HepG2 (cell line): Measurements from ENCODE around the gene RPUSD2. TPM values are rescaled to one million over a fixed set of nuclear protein-coding genes. Genes with fewer than 3 reads are reported as not detected.

ENCODE experiments used
- ATAC-seq: fragments of 200-7000 bp; cut with Tn5 transposase; 3 replicates; pipeline ENCODE4 v1.9.1; 2020; ENCODE audit warnings: mild to moderate bottlenecking, moderate library complexity
- Bru-seq: library from RNA; stranded (reverse); fragments of 400-500 nt; gene quantifications from one replicate; lab custom pipeline; 2021; lab: Mats Ljungman, UMichigan
- BruChase-seq, 2 experiments: library from RNA; stranded (reverse); fragments of 400-500 nt; gene quantifications; one replicate each; lab custom pipeline; 2021; lab: Mats Ljungman, UMichigan
- BruUV-seq: library from RNA; stranded (reverse); fragments of 400-500 nt; replicated peaks from 2 replicates; lab custom pipeline; 2021; lab: Mats Ljungman, UMichigan
- CTCF ChIA-PET: fragments of 300-600 bp; formaldehyde crosslinking; extraction: SDS; loops from one replicate; lab custom pipeline; 2021; ENCODE audit warnings: low total read pairs, inconsistent platforms, low intra/inter-chr PET ratio; lab: Yijun Ruan, JAX
- POLR2A ChIA-PET: fragments of 350-600 bp; sonication (Branson Sonifier 250); formaldehyde crosslinking; loops from one replicate; lab custom pipeline; 2020; ENCODE audit warnings: antibody characterized with exemption, inconsistent platforms; lab: Yijun Ruan, JAX
- DNase-seq: peaks from one replicate; pipeline ENCODE4 v3.0.0-alpha.2; 2015; ENCODE audit warnings: low spot score
- FAIRE-seq: peaks from 3 replicates; lab custom pipeline; 2011; peaks lifted over from hg19 to GRCh38; lab: Jason Lieb, UNC
- H2AFZ ChIP-seq: one replicate; pipeline ENCODE4 v1.6.1; 2011; ENCODE audit warnings: low read length, inconsistent platforms
- H3K27ac ChIP-seq: fragments of 300-600 bp; 3 replicates; pipeline ENCODE4 v1.8.0; 2011; ENCODE audit warnings: mixed run types, mild to moderate bottlenecking, mixed read lengths, low read length, inconsistent platforms; ENCODE audit not compliant: insufficient read depth; ENCODE audit errors: extremely low read length
- H3K27me3 ChIP-seq, 2 experiments: fragments of 200-600 bp in 1 of 2; 2 replicates in 1 of 2; 3 replicates in 1 of 2; pipeline versions ENCODE4 v1.6.0 to v1.8.0; 2011; ENCODE audit warnings: low read length in 2 of 2, mild to moderate bottlenecking in 2 of 2, moderate library complexity in 2 of 2, inconsistent platforms in 1 of 2; ENCODE audit not compliant: insufficient read depth in 2 of 2, control insufficient read depth in 1 of 2
- H3K36me3 ChIP-seq, 2 experiments: fragments of 200-600 bp in 1 of 2; replicated peaks in 1 of 2; 2 replicates in 1 of 2; 3 replicates in 1 of 2; pipeline versions ENCODE4 v1.5.1 to v1.8.0; 2011; ENCODE audit warnings: low read length in 2 of 2, inconsistent platforms in 1 of 2; ENCODE audit not compliant: insufficient read depth in 2 of 2, control insufficient read depth in 1 of 2
- H3K4me1 ChIP-seq: 2 replicates; pipeline ENCODE4 v1.5.1; 2012; ENCODE audit warnings: low read length, inconsistent platforms; ENCODE audit not compliant: insufficient read depth
- H3K4me2 ChIP-seq: 2 replicates; pipeline ENCODE4 v1.6.0; 2011; ENCODE audit warnings: low read depth, low read length, inconsistent platforms
- H3K4me3 ChIP-seq, 3 experiments: fragments of 200-600 bp in 1 of 3; sonication (generic), shearing (Covaris generic) in 1 of 3; replicated peaks in 1 of 3; 2 replicates each; pipeline ENCODE4 v1.5.1; 2011 to 2016; ENCODE audit warnings: low read length in 3 of 3, inconsistent platforms in 2 of 3, low read depth in 2 of 3, mild to moderate bottlenecking in 2 of 3, control low read depth in 1 of 3, mixed read lengths in 1 of 3; ENCODE audit not compliant: insufficient read depth in 1 of 3
- H3K79me2 ChIP-seq: one replicate; pipeline ENCODE4 v1.6.1; 2011; ENCODE audit warnings: low read length, inconsistent platforms; ENCODE audit not compliant: insufficient read depth
- H3K9ac ChIP-seq: 2 replicates; pipeline ENCODE4 v1.6.0; 2011; ENCODE audit warnings: mild to moderate bottlenecking, low read depth, low read length, inconsistent platforms; ENCODE audit not compliant: insufficient read depth
- H3K9me3 ChIP-seq: 2 replicates; pipeline ENCODE4 v1.5.1; 2012; ENCODE audit warnings: mild to moderate bottlenecking, low read length
- H4K20me1 ChIP-seq: 2 replicates; pipeline ENCODE4 v1.6.0; 2011; ENCODE audit warnings: inconsistent platforms, mild to moderate bottlenecking, low read length, moderate library complexity; ENCODE audit not compliant: insufficient read depth
- HCFC1 ChIP-seq: fragments of 150-350 bp; IDR thresholded peaks from 2 replicates; pipeline ENCODE4 v1.6.1; 2014; ENCODE audit warnings: low read depth, low read length
- HDAC1 ChIP-seq: sonication (generic); formaldehyde crosslinking; IDR thresholded peaks from 2 replicates; pipeline ENCODE4 v1.5.1; 2020; ENCODE audit warnings: mild to moderate bottlenecking, missing genetic modification reagents
- HMG20B ChIP-seq: conservative IDR thresholded peaks from 2 replicates; pipeline ENCODE4 v1.6.1; 2016; ENCODE audit warnings: missing genetic modification reagents, missing compliant biosample characterization
- KLF16 ChIP-seq, 2 experiments: sonication (generic) in 1 of 2; formaldehyde crosslinking in 1 of 2; IDR thresholded peaks; 2 replicates each; pipeline versions ENCODE4 v1.6.1 to v1.8.0; 2016 to 2023; ENCODE audit warnings: missing genetic modification reagents in 2 of 2, missing compliant biosample characterization in 1 of 2
- MXI1 ChIP-seq: IDR thresholded peaks from 3 replicates; pipeline ENCODE4 v1.6.1; 2012; ENCODE audit warnings: low read depth, low read length, inconsistent platforms, borderline replicate concordance
- NCOA2 ChIP-seq: sonication (generic); formaldehyde crosslinking; IDR thresholded peaks from 2 replicates; pipeline ENCODE4 v1.8.0; 2022; ENCODE audit warnings: inconsistent platforms
- PATZ1 ChIP-seq: sonication (generic); formaldehyde crosslinking; IDR thresholded peaks from 2 replicates; pipeline ENCODE4 v1.4.0; 2020; ENCODE audit warnings: missing genetic modification reagents
- PHF21A ChIP-seq: sonication (generic); formaldehyde crosslinking; IDR thresholded peaks from 2 replicates; pipeline ENCODE4 v1.5.0; 2020; ENCODE audit warnings: mild to moderate bottlenecking, missing genetic modification reagents
- ZFP91 ChIP-seq: sonication (generic); formaldehyde crosslinking; IDR thresholded peaks from 2 replicates; pipeline ENCODE4 v1.9.0; 2022; ENCODE audit warnings: missing genetic modification reagents, mild to moderate bottlenecking, borderline replicate concordance
- ZGPAT ChIP-seq: IDR thresholded peaks from 2 replicates; pipeline ENCODE4 v1.6.1; 2016; ENCODE audit warnings: mild to moderate bottlenecking
- ZNF24 ChIP-seq: fragments of 450-650 bp; IDR thresholded peaks from 2 replicates; pipeline ENCODE4 v1.6.1; 2017; ENCODE audit warnings: antibody characterized with exemption, mild to moderate bottlenecking
- WGBS: methylation state at CpG from one replicate; pipeline ENCODE4 v1.1.6; 2017; ENCODE audit warnings: low lambda C conversion rate; 5-methylcytosine and 5-hydroxymethylcytosine counted together
- in situ Hi-C: cut with HindIII; loops from 2 replicates; pipeline ENCODE4 v1.10.0; 2017; ENCODE audit warnings: low pct_unique_long_range_greater_than_20kb; ENCODE audit not compliant: extremely low pct_ligation_motif_present
- intact Hi-C: fragments of 100-400 bp; cut with micrococcal nuclease; formaldehyde crosslinking; loops from one replicate; pipeline ENCODE4 v1.10.0; 2022; ENCODE audit not compliant: unreplicated experiment
- long read RNA-seq, 2 experiments: library from RNA in 1 of 2; library from polyadenylated mRNA in 1 of 2; stranded (forward) in 1 of 2; unstranded in 1 of 2; transcript quantifications; one replicate each; pipeline ENCODE4 v2.0.0, GENCODE V29; 2019 to 2022
- polyA minus RNA-seq, 3 experiments: library from RNA; depleted of rRNA, polyadenylated mRNA; stranded (reverse); fragments of >200 nt; gene quantifications; 2 replicates each; pipeline ENCODE4 v1.2.3, GENCODE V29; 2011; ENCODE audit warnings: low replicate concordance in 1 of 3
- polyA plus RNA-seq, 8 experiments: library from polyadenylated mRNA; depleted of rRNA in 3 of 8; stranded (reverse) in 7 of 8; unstranded in 1 of 8; fragments of >200 nt; fragmentation: Illumina TruSeq in 4 of 8; extraction: Trizol in 4 of 8; gene quantifications; 2 replicates each; pipeline versions ENCODE4 v1.2.1 to v1.2.3, GENCODE V29; 2011 to 2016; ENCODE audit warnings: low read depth in 4 of 8, missing spikeins in 1 of 8, mixed read lengths in 1 of 8; ENCODE audit not compliant: insufficient read depth in 1 of 8
- total RNA-seq, 5 experiments: library from RNA; depleted of rRNA; stranded (reverse); fragments of >200 nt; fragmentation: Illumina TruSeq; extraction: Trizol; gene quantifications; 2 replicates each; pipeline ENCODE4 v1.2.3, GENCODE V29; 2016; ENCODE audit warnings: low read depth in 1 of 5

The RPUSD2 gene
- total RNA-seq (2016; rRNA removed; fragmentation: Illumina TruSeq; extraction: Trizol), result 14.5 and 18.8 TPM in 2 replicates
- total RNA-seq (2016; cell fraction: cytosol; rRNA removed; fragmentation: Illumina TruSeq; extraction: Trizol; ENCODE audit: low read depth), result 2.9 and 3.0 TPM in 2 replicates
- 15.5 and 15.8 TPM in 2 replicates for total RNA-seq (2016; cell fraction: insoluble cytoplasmic fraction; rRNA removed; fragmentation: Illumina TruSeq; extraction: Trizol)
- total RNA-seq (2016; cell fraction: membrane; rRNA removed; fragmentation: Illumina TruSeq; extraction: Trizol), result 4.9 and 5.5 TPM in 2 replicates
- 7.0 and 7.2 TPM in 2 replicates for total RNA-seq (2016; cell fraction: nucleus; rRNA removed; fragmentation: Illumina TruSeq; extraction: Trizol)
- polyA plus RNA-seq (2011; rRNA removed), result 8.6 and 9.8 TPM in 2 replicates
- polyA plus RNA-seq (2011; cell fraction: cytosol; rRNA removed), result 8.2 and 9.4 TPM in 2 replicates
- 3.9 and 4.4 TPM in 2 replicates for polyA plus RNA-seq (2011; cell fraction: nucleus; rRNA removed)
- 5.9 and 6.6 TPM in 2 replicates for polyA plus RNA-seq (2012)
- polyA plus RNA-seq (2016; cell fraction: cytosol; fragmentation: Illumina TruSeq; extraction: Trizol; ENCODE audit: low read depth), result 2.0 and 2.8 TPM in 2 replicates
- polyA plus RNA-seq (2016; cell fraction: insoluble cytoplasmic fraction; fragmentation: Illumina TruSeq; extraction: Trizol; ENCODE audit: low read depth), result 16.4 and 19.6 TPM in 2 replicates
- polyA plus RNA-seq (2016; cell fraction: membrane; fragmentation: Illumina TruSeq; extraction: Trizol; ENCODE audit: low read depth), result 2.8 TPM in 2 replicates
- 10.3 and 12.6 TPM in 2 replicates for polyA plus RNA-seq (2016; cell fraction: nucleus; fragmentation: Illumina TruSeq; extraction: Trizol; ENCODE audit: insufficient read depth, low read depth)
- polyA minus RNA-seq (2011; rRNA and poly(A)+ RNA removed; ENCODE audit: low replicate concordance), result 17.0 and 44.9 TPM in 2 replicates
- polyA minus RNA-seq (2011; cell fraction: cytosol; rRNA and poly(A)+ RNA removed), result 4.4 and 6.0 TPM in 2 replicates
- polyA minus RNA-seq (2011; cell fraction: nucleus; rRNA and poly(A)+ RNA removed), result 5.8 and 6.1 TPM in 2 replicates
- percentile 73 among the genes with signal in this experiment for Bru-seq, nascent RNA
- percentile 56 among the genes with signal in this experiment for BruChase-seq, experiment 1, labeled RNA remaining after a 6-hour chase
- percentile 75 among the genes with signal in this experiment for BruChase-seq, experiment 2, labeled RNA remaining after a 2-hour chase
- long read RNA-seq, experiment 1, transcript RPUSD2-203 (1 exons, 631 nt), result minor isoform, 7 of 26 reads
- long read RNA-seq, experiment 1, transcript RPUSD2-201 (3 exons, 2,358 nt), result major isoform, 16 of 26 reads
- long read RNA-seq, experiment 1, partial matches to known transcripts, result 2 of 26 reads
- long read RNA-seq, experiment 1, other reads (novel, unspliced or antisense), result 0 of 26 reads
- long read RNA-seq, experiment 2, transcript RPUSD2-201 (3 exons, 2,358 nt), result major isoform, 25 of 31 reads
- long read RNA-seq, experiment 2, partial matches to known transcripts, result 2 of 31 reads
- long read RNA-seq, experiment 2, other reads (novel, unspliced or antisense), result 1 of 31 reads

- intact Hi-C loops, result loop anchor here (1.0 to 5.0 kb wide), 2 partner anchors 13 to 193 kb away; partner anchors contain the start of gene GCHFR
- ChIA-PET CTCF (no interaction called here), POLR2A (interaction anchor here (0.7 to 1.8 kb wide), 9 partner anchors 12 to 547 kb away, joined by 3 to 16 read pairs (median 6); partner anchors contain the start of genes DNAJC17, INO80, RAD51 and ZFYVE19)
- Histone ChIP-seq H4K20me1 (no peaks in the 10 kb centered on the region), H3K4me1 (peaks cover 62% of the 10 kb centered on the region), H3K27ac (peak within 1 kb of the TSS; percentile 70), H2AFZ (peak within 1 kb of the TSS; percentile 95), H3K36me3 (peaks cover 10 to 17% of the 10 kb centered on the region in 2 experiments; a peak in 4 of 5 replicates), H3K9me3 (no peaks in the 10 kb centered on the region), H3K4me3 (peak within 1 kb of the TSS; percentile 76 to 93 (median 86)), H3K27me3 (no peaks in the 10 kb centered on the region; a peak in 1 of 5 replicates), H3K4me2 (peak within 1 kb of the TSS; percentile 72), H3K9ac (peak within 1 kb of the TSS; percentile 75), H3K79me2 (peaks cover 28% of the 10 kb centered on the region)
- FAIRE-seq, result peak; percentile 78
- TSS peak; percentile 84 for BruUV-seq
- in situ Hi-C loops, result no loop called here
- WGBS, result 3% methylated on average over 20 of the region's 62 CpGs
- DNase-seq, result peak; percentile 84
- ATAC-seq, result peak; percentile 70
- TF ChIP-seq ZGPAT (CRISPR knock-in tag) (peak; percentile 53; the same call in 1 of the 2 replicates), ZFP91 (CRISPR knock-in tag) (peak; percentile 86; the same call in 1 of the 2 replicates), ZNF24 (no peak), MXI1 (peak; percentile 98; the same call in 2 of the 3 replicates), KLF16 (CRISPR knock-in tag; IDR thresholded peaks at IDR 0.05) (peak in 1 of 2 experiments; percentile 78; a peak in 2 of 4 replicates), HDAC1 (peak; percentile 98), PHF21A (CRISPR knock-in tag) (peak; percentile 86; the same call in 1 of the 2 replicates), HMG20B (CRISPR knock-in tag) (0 out of 2 replicates have a peak, but pooled peaks have one; percentile 27), PATZ1 (CRISPR knock-in tag) (peak; percentile 92), NCOA2 (CRISPR knock-in tag) (0 out of 2 replicates have a peak, but pooled peaks have one; percentile 19), HCFC1 (peak; percentile 63)
These were observed at the start of gene RPUSD2 for GRCh38 chr15:40569129-40569953. Gene RPUSD2, plus strand, starts transcription at chr15:40569299. Its CDS starts 39 bp downstream, at chr15:40569338.
